HG03442 (cell line): ENCODE data around the gene GBE1.
"Not testable (repeated sequence)": the region's sequence is repeated elsewhere in the genome, so short reads cannot be mapped to it uniquely, and the experiment has no call there.

ENCODE experiments used
- ATAC-seq: cut with Tn5 transposase; IDR thresholded peaks from one replicate; pipeline ENCODE4 v1.9.1; 2021; ENCODE audit warnings: mild to moderate bottlenecking, moderate library complexity; ENCODE audit not compliant: unreplicated experiment

GBE1 gene

GRCh38 chr3:81545572-81545971, 215.9 kb downstream of the GBE1 start:
- ATAC-seq, result no peak

- ATAC-seq, result peak; percentile 57
Observed at GRCh38 chr3:81544385-81544784, 217.1 kb downstream of the GBE1 start.

GRCh38 chr3:81540787-81541186, 220.7 kb downstream of the GBE1 start:
- ATAC-seq, result no peak

DNA sequence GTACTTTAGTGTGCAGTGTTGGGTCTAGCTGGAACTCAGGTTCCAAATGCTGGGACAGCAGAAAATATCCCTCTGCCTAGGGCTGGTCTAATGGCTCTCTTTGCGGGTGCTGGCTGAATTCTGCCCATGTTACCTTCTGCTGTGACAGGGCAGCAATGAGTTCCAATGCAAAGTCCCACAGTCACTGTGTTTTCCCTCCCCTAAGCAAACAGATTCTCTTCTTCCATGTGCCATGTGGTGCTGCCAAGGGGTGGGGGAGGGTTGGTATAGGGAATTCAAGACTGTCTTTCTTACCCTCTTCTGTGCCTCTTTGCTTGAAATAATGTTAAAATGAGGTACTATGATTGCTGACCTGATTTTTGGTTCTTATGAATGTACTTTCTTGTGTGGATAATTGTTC, 229.6 kb downstream of the GBE1 start:
- no peak for ATAC-seq

- ATAC-seq, result no peak
Observed at GRCh38 chr3:81531263-81531662, 230.2 kb downstream of the GBE1 start.

GRCh38 chr3:81530180-81530939, 231.1 kb downstream of the GBE1 start:
- ATAC-seq, result no peak

DNA sequence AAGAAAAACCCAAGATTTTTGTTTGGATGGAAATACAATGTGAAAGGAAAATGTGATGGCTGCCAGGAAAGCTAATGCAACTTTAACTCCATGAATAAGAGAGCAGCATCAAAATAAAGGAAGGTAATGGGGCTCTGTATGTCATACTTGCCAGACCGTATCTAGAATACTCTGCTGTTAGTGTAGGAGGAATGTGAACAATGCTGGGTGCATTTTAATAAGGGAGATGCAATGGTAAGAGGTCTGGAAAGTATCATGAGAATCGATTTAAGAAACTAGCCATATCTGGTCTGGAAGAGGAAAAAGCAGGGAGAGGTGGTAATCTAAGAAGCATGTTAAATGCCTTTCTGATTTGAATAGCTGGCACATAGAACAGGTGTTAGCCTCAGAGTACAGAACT, 239.6 kb downstream of the GBE1 start:
- ATAC-seq, result no peak

GRCh38 chr3:81518945-81519344, 242.5 kb downstream of the GBE1 start:
- ATAC-seq, result no peak

DNA sequence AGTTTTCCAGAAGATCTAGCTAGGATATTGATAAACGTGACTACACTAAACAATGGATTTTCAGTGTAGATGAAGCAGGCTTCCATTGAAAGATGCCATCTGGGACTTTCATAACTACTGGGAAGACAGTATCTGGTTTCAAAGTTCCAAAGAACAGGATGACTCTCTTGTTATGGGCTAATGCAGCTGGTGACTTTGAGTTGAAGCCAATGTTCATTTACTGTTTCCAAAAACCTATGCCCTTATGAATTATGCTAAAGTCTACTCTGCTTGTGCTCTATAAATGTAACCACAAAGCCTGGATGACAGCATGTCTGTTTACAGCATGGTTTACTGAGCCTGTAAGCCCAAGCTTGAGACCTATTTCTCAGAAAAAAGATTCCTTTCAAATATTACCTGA, 245.4 kb downstream of the GBE1 start:
- no peak for ATAC-seq

GRCh38 chr3:81513591-81513990, 247.9 kb downstream of the GBE1 start:
- ATAC-seq, result no peak

- no peak for ATAC-seq
Observed at GRCh38 chr3:81503026-81503425, 258.4 kb downstream of the GBE1 start.

- no peak for ATAC-seq
Observed at GRCh38 chr3:81502236-81502635, 259.2 kb downstream of the GBE1 start.

DNA sequence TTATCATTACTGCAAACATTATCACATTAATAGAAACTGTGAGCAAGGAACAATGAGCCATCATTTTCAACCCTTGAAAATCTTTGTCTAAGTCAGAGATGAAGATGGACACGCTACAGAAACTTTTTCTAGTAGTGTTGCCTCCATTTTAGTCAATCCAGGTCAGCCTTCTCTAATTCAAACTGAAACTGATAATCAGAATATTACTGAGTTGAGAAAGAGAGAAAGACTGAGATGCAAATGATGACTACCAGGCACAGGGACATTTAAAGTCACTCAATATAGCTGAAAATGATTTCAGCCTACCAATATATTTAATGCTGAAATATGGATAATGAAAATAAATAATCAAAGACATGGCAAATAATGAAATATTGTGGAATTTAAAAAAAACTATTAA, 261.4 kb downstream of the GBE1 start:
- peak; percentile 81 for ATAC-seq

- no peak for ATAC-seq
Observed at GRCh38 chr3:81497572-81498251, 263.7 kb downstream of the GBE1 start.

DNA sequence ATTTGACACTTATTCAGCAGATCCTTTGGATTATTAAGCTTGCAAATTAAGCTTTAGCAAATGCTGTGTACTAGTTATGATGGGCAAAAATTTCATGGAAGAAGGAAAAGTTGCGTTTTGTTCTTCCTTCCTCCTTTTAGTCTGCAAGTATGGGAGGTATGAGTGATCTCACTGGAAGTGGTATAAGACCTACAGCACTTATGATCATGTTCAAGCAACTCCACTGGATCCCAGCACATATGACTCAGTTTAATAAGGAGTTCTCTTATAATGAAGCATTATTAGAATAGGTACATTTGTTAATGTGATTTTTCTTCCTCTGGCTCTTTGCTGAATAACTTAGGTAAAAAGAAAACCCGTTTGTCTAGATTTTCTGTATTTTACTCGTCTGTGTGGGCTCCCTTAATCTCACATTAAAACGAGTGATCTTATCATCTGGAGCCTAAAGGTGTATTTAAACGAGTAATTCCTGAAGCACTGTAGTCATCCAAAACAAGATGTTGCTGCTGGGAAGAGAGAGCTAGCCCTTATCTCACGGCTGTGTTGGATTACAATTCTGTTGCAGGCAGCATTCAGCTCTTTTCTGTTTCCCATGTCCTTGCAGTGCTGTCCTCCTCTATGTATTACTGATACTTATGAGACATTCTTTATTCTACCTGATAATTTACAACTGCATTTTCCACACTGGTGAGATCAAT, 264.9 kb downstream of the GBE1 start:
- ATAC-seq, result no peak

GRCh38 chr3:81492471-81492870, 269.0 kb downstream of the GBE1 start:
- ATAC-seq, result not testable (repeated sequence)

GRCh38 chr3:81492040-81492439, 269.4 kb downstream of the GBE1 start:
- no peak for ATAC-seq

DNA sequence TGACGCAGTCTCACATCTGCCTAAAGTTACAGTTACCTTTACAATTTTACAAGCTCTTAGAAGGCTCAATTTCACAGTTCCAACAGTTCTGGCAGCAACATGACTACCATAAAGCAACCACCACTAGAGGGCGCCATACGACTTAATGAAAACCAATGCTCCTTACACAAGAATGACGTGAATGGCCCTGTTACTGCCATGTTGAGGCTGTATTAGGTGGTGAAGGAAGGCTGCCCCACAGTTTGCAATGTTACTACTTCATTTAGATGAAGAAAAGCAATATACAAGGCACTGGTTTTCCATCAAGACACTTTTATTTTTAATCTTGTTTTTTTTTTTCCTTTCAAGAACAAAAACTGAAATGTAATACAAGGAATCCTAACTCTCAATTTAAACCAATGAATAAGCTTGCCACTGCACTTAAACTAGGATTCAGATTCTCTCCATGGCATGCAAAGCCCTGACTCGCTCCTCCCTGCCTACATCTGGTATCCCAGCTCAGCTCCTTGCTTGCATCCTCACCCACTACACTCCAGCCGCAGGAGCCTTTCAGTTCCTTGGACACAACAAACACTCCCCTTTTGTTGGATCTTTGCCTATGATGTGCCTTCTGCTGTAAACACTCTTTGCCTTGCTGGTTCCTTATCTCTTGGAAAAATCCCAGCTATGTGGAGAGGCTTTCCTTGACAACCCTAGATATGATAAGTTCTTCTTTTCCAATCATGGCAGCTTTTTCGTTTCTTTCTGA, 270.7 kb downstream of the GBE1 start:
- peak; percentile 95 for ATAC-seq

DNA sequence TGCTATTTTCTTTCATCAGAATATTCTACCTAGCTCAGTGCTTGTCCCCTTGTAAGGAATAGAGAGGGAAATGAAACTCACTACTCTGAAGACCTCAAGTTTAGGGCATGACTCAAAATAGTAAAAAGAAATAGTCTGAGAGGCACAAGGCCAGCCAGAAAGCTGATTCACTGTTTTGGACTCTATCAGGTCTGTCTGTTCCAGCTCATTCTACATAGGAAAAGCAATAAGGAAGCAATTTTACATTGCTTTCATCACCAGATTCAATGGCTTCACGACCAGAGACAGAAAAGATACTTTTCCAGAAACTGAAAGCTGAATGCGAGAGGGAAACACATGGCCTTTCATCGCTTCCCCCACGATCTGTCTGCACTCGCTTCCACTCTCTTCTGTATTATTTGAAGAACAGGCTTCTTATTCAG, 276.0 kb downstream of the GBE1 start:
- ATAC-seq, result peak; percentile 99

GRCh38 chr3:81484520-81484919, 276.9 kb downstream of the GBE1 start:
- no peak for ATAC-seq

DNA sequence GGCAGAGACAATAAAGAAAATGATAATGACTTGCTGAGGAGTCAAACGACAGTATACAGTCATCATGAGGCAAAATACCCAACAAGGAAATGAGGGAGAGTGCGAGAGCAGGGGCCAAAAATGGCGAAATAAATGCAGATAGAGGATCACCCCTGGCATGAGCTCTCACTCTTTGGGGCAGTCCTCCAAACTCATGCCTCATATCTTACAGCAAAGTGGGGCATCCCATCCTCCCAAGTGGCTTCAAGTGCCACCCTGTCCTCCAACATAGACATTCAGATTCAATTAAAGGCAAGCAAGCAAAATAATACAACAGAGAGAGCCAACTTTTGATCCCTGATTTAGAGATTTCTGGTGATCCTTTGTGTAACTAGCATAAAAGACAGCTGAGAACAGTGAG, 278.4 kb downstream of the GBE1 start:
- no peak for ATAC-seq
